ENCODE measurements around the gene HBB.
"Not testable (repeated sequence)": the region's sequence is repeated elsewhere in the genome, so short reads cannot be mapped to it uniquely, and the experiment has no call there.

HBB gene

DNA sequence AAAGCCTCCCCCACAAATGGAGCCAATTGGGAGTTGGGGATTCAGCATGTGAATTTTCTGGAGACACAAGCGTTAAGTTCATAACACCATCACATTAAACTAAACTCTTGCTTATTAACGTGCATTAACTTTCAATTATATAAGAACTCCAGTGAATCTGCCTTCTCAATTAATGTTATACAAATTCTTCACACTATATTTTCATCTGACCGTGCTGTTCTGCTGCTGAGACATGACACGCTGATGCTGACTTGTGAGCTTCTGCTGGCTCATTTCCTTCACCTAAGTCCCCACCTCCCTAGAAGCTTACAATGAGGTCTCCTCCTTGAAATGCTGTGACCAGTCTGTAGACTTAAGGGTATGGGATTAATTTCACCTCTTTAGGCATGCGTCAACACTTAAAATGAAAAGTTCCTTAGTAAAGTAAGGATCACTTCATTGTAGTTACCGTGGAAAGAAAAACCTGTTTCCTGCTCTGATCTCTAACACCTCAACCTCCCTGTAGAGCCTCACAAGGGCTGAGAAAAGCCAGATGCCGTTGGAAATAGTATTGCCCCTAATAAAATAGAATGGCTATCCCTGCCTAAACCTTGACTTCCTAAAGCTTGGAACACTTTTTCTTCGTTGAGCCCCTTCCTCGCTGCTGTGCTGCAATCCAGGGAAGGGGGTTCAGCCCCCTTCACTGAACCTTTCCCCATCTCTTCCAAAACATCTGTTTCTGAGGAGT lies 25.5 kb upstream of the HBB start:
- no peak for DNase-seq (ENCODE audit: low read depth)
- H3K4me3 ChIP-seq (ENCODE audit: low read depth, low read length): no peak overlapping the region
- TF ChIP-seq, protein P1, sequence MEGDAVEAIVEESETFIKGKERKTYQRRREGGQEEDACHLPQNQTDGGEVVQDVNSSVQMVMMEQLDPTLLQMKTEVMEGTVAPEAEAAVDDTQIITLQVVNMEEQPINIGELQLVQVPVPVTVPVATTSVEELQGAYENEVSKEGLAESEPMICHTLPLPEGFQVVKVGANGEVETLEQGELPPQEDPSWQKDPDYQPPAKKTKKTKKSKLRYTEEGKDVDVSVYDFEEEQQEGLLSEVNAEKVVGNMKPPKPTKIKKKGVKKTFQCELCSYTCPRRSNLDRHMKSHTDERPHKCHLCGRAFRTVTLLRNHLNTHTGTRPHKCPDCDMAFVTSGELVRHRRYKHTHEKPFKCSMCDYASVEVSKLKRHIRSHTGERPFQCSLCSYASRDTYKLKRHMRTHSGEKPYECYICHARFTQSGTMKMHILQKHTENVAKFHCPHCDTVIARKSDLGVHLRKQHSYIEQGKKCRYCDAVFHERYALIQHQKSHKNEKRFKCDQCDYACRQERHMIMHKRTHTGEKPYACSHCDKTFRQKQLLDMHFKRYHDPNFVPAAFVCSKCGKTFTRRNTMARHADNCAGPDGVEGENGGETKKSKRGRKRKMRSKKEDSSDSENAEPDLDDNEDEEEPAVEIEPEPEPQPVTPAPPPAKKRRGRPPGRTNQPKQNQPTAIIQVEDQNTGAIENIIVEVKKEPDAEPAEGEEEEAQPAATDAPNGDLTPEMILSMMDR (IDR thresholded peaks at IDR 0.05; ENCODE audit: control insufficient read depth, extremely low read depth, insufficient read depth): no peak

- TF ChIP-seq, protein P1 (IDR thresholded peaks at IDR 0.05; ENCODE audit: control insufficient read depth, extremely low read depth, insufficient read depth): no peak
- DNase-seq (ENCODE audit: low read depth): no peak
- H3K4me3 ChIP-seq (ENCODE audit: low read depth, low read length): no peak overlapping the region
Observed at GRCh38 chr11:5251746-5252145, 24.9 kb upstream of the HBB start.

DNA sequence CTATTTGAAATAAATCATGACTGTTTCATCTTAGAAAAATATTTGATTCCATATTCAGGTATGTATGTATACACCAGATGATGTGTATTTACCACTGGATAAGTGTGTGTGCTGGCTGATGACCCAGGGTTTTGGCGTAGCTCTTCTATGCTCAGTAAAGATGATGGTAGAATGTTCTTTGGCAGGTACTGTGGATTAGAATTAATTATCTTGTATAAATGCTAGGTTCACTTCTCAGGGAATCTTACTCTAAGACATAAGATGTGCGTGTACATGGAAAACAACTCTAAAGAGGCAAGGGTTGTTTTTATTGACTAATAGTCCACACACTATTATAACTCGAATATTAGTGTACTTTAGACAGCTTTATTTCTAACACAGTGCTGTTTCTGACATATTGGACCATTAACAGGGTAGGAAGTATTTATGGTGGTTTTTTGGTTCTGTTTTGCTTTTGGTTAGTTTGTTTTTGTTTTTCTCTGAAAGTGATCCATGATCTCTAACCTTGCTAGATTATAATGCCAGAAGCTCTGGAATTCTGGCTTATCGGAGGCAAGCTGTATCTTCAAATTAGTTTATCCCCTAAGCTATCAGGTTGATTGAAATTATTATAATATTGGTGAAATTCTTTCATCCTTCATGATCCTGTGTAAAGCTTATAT lies 23.8 kb upstream of the HBB start:
- H3K4me3 ChIP-seq (ENCODE audit: low read depth, low read length): no peak overlapping the region
- TF ChIP-seq, protein P1 (IDR thresholded peaks at IDR 0.05; ENCODE audit: control insufficient read depth, extremely low read depth, insufficient read depth): no peak
- DNase-seq (ENCODE audit: low read depth): no peak

GRCh38 chr11:5249807-5250396 lies 23.0 kb upstream of the HBB start, which contains the start of gene HBG1:
HBG1 (minus strand) TSS chr11:5249857; CDS start chr11:5249804, 53 bp downstream.
- H3K4me3 ChIP-seq (ENCODE audit: low read depth, low read length); DNase-seq (ENCODE audit: low read depth): not testable (repeated sequence)

DNA sequence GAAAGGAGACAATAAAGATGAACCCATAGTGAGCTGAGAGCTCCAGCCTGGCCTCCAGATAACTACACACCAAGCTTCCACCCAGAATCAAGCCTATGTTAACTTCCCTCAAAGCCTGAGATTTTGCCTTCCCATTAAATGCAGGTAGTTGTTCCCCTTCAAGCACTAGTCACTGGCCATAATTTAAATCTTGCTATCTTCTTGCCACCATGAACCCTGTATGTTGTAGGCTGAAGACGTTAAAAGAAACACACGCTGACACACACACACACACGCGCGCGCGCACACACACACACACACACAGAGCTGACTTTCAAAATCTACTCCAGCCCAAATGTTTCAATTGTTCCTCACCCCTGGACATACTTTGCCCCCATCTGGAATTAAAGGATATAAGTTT lies 21.6 kb upstream of the HBB start:
- not testable (repeated sequence) for H3K4me3 ChIP-seq (ENCODE audit: low read depth, low read length); DNase-seq (ENCODE audit: low read depth)

DNA sequence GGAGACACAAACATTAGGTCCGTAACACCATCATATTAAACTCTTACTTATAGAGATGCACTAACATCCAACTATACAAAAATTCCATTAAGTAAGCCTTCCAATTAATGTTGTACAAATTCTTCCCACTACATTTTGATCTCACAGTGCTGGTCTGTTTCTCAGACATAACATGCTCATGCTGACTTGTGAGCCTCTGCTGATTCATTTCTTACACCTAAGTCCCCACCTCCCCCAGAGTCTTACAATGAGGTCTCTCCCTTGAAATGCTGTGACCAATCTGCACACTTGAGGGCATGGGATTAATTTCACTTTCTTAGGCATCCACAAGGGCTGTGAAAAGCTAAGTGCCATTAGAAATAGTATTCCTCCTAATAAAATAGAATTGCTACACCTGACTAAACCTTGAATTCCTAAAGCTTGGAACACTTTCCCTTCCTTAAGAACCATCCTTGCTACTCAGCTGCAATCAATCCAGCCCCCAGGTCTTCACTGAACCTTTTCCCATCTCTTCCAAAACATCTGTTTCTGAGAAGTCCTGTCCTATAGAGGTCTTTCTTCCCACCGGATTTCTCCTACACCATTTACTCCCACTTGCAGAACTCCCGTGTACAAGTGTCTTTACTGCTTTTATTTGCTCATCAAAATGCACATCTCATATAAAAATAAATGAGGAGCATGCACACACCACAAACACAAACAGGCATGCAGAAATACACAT lies 20.8 kb upstream of the HBB start:
- TF ChIP-seq, protein P1 (IDR thresholded peaks at IDR 0.05; ENCODE audit: control insufficient read depth, extremely low read depth, insufficient read depth): no peak
- no peak overlapping the region for H3K4me3 ChIP-seq (ENCODE audit: low read depth, low read length)
- no peak for DNase-seq (ENCODE audit: low read depth)

DNA sequence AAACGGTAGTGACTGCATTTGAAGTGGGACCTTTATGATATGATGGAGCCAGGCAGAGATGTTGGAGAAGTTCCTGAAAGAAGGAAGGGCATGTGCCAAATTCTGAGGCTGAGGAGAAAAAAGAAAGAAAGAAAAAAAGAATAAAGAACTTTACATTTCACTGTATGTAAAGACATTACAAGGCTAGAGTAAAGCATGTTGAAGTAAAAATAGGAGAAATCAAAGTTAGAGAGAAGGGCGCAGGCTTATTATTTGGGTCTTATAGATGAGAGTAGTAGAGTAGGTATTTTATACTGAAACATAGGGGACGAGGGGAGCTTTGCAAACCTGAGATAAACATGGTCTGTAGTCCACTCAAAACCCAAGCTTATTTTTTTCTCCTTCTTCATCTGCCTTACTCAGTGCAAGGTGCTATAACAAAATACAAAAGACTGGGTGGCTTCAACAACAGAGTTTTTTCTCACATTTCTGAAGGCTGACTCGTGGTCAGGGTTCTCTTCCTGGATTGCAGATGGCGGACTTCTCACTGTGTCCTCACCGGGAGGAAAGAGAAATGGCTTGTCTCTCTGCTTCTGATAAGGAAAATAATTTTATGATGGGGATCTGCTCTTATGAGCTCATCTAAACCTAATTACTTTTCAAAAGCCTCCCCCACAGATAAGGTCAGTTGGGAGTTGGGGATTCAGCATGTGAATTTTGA lies 20.1 kb upstream of the HBB start:
- no peak for DNase-seq (ENCODE audit: low read depth)
- TF ChIP-seq, protein P1 (IDR thresholded peaks at IDR 0.05; ENCODE audit: control insufficient read depth, extremely low read depth, insufficient read depth): no peak
- H3K4me3 ChIP-seq (ENCODE audit: low read depth, low read length): no peak overlapping the region
